HT1080 (cell line): ENCODE data around the gene VGF. TPM values are rescaled to one million over a fixed set of nuclear protein-coding genes. Genes with fewer than 3 reads are reported as not detected.
"Not testable (repeated sequence)": the region's sequence is repeated elsewhere in the genome, so short reads cannot be mapped to it uniquely, and the experiment has no call there.

Experiments used
- DNase-seq: peaks from one replicate; pipeline ENCODE4 v3.0.0-alpha.2; 2015; ENCODE audit warnings: low read depth
- polyA plus RNA-seq, 2 experiments: library from polyadenylated mRNA; depleted of rRNA; stranded (reverse); fragments of >200 nt; gene quantifications; 2 replicates each; pipeline ENCODE4 v1.2.3, GENCODE V29; 2015
- total RNA-seq: library from RNA; depleted of rRNA; stranded (reverse); fragments of >200 nt; shearing (Covaris generic); gene quantifications from 2 replicates; pipeline ENCODE4 v1.2.3, GENCODE V29; 2014; rRNA removed

The VGF gene
- 29.8 and 45.2 TPM in 2 replicates for total RNA-seq
- polyA plus RNA-seq (2015; cell fraction: cytosol; rRNA removed): 2.3 and 2.5 TPM in 2 replicates
- 7.1 and 9.5 TPM in 2 replicates for polyA plus RNA-seq (2015; cell fraction: nucleus; rRNA removed)

- DNase-seq: peak; percentile 95
Observed at GRCh38 chr7:101165075-101165957, at the start of gene VGF. Gene VGF, minus strand, starts transcription at chr7:101165569. Its CDS starts 726 bp downstream, at chr7:101164843.

DNA sequence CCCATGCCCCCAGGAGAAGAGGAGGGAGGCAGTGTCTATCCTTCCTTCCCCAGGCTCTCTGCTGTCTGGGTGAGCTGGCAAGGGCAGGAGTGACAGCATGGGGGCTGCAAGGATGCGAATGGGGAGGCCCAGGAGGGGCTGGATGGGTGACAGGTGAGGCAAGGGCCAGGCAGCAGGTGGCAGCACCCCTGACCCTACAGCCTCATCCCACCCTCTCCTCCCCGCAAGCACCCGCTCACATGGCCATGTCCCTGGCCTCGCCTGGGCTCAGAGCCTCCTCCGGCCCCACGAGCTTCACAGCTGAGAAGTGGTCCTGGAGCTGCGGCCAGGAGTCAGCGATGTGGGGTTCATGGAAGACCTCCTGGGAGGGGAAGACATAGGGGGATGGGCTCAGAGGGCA, 46.6 kb upstream of the VGF start:
- DNase-seq: no peak

DNA sequence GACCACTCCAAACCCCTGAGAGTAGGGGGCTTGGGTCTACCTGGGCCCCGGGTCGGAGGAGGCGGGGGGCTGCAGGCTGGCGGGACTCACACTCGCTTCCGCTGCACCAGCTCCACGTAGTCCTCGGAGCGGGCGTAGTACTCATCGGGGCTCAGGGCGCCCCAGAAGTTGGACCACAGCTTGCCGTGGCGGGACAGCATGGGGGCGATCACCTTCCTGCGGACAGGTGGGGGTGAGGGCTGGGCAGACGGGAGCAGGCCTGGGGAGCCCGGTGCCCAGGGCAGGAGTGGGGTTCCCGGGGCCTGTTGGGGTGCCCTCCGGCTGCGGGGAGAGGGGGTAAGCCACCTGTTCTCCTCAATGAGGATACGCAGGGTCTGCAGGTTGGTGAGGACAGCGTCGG, 46.1 kb upstream of the VGF start:
- DNase-seq: no peak

GRCh38 chr7:101210143-101210542, 44.8 kb upstream of the VGF start:
- DNase-seq: no peak

DNA sequence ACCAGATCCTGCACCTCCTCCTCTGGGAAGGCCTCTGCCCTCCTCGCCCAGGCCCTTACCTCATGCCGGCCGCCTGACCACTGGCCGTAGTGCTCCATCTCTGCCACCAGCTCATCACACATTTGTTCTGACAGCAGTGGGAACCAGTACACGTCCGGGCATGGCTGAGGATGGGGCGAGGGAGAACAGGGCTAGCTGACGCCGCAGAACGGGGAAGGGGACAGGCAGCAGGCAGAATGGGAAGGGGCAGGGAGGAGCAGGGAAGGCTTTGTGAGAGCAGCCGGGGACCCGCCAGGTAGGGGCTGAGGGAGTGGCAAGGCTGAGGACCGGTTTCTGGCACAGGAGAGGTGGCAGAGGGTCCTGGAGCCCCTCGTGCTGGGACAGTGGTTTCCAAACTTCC, 43.4 kb upstream of the VGF start:
- DNase-seq: no peak

DNA sequence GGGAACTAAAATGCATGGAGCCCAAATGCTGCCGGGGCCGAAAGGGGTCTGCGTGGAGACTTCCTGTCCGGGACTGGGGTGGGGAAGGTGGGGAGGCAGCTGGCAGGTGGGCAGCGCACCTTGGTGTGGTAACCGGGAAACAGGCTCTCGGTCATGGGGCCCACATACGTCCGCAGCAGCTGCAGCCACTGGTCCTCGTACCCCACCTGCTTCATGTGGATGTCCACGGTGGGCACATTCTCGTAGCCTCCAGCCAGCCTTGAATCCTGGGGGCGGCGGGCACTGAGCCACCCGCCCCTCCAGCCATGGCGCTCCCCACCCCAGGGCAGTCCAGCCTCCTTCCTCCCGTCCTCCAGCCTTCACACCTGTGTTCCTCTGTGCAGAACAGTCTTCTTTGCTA, 42.1 kb upstream of the VGF start:
- DNase-seq: no peak

GRCh38 chr7:101206665-101207042, 41.3 kb upstream of the VGF start:
- no peak for DNase-seq

GRCh38 chr7:101205901-101206664, 40.7 kb upstream of the VGF start:
- DNase-seq: no peak

GRCh38 chr7:101203740-101204738, 38.7 kb upstream of the VGF start:
- not testable (repeated sequence) for DNase-seq

DNA sequence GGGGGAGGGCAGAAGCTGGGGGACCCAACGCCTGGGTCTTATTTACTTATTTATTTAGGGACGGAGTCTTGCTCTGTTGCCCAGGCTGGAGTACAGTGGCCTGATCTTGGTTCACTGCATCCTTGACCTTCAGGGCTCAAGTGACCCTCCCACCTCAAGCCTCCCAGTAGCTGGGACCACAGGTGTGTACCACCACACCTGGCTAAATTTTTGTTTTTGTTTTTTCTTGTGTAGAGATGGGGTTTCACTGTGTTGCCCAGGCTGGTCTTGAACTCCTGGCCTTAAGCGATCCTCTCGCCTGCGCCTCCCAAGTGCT, 37.2 kb upstream of the VGF start:
- DNase-seq: no peak

DNA sequence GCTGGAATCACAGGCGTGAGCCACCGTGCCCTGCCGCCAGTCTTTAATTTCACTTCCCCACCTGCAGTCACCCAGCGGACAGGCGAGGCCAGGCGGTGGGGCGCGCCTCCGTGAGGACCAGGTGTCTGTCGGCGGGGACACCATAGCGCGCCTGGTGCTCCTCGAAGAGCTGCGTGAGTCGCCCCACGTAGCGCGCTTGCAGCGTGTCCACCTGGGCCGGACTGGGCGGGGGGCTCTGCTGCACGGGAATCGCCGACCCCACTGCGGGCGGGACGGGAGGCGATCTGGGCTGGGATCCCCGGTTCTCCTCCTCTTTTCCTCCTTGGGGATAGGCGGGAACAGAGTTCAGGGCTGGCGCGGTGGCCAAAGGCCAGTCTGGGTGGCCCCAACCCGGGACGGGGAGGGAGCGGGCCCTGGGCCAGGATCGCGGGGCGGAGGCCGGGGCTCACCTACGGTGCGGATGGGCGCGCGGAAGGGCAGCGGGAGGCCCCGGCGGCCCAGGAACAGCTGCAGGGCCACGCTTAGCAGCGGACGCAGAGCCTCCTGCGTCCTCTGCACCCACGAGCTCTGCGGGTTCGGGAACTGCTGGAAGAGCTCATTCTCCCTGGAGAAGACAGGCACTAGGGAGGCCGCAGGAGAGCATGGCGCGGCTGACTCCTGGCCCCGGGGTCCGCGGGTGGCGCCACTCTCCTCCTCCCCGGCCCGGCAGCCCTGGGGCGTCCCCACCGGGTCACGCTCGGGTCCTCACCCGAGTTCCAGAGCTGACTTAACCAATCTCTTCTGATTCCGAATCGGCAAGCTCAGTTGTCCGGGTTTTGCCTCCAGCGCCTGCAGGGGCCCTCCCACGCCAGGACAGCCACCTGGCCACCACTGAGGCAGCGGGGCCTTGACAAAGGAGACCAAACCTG, 36.6 kb upstream of the VGF start:
- DNase-seq: no peak

- DNase-seq: no peak
Observed at GRCh38 chr7:101200862-101201599, 35.7 kb upstream of the VGF start, which contains the start of gene MOGAT3. Gene MOGAT3, minus strand, starts transcription at chr7:101201036. Its CDS starts 182 bp downstream, at chr7:101200854.

GRCh38 chr7:101200504-101200861, 35.1 kb upstream of the VGF start:
- no peak for DNase-seq

DNA sequence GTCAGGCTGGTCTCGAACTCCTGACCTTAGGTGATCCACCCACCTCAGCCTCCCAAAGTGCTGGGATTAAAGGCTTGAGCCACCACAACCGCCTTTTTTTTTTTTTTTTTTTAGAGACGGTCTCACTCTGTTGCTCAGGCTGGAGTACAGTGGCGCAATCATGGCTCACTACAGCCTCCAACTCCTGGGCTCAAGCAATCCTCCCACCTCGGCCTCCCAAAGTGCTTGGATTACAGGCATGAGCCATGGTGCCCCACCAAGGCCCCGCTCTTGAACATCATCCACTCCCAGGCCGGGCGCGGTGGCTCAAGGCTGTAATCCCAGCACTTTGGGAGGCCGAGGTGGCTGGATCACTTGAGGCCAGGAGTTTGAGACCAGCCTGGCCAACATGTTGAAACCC, 34.2 kb upstream of the VGF start:
- not testable (repeated sequence) for DNase-seq

DNA sequence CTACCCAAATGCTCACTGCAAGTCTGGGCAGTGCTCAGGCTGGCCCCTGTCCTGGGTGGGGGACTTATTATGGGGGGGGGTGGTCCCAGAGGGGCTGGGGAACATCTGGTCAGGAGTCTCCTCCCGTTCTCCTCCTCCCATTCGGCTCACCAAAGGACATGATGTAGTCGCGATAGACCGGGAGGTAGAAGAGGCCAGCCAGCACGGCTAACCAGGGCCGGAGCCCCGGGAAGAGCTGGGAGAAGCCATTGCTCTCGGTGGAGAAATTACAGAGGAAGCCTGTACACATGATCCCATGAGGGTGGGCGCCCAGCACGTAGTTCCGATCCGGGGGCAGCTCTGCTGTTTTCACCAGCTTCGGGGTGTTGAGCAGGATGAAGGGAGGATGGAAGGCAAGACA, 33.1 kb upstream of the VGF start:
- no peak for DNase-seq

- no peak for DNase-seq
Observed at GRCh38 chr7:101197991-101198390, 32.6 kb upstream of the VGF start.

DNA sequence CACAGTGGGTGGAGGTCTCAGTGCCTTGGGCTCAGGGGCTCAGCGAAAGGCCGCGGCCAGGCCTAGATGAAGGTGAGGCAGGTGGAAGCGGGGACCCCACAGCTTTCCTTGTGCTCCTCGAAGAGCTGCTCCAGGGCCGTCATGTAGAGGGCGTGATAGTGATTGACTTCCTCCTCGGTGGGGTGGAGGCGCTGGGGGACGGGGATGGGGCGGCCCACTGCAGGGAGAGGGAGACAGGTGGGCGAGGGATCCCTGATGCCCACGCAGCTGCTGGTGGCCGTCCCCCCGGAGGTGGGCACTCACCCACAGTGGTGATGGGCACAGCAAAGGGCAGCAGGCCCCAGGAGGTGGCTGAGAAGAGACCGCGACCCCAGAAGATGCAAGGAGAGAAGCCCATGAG, 30.5 kb upstream of the VGF start:
- DNase-seq: no peak

GRCh38 chr7:101189109-101189508, 23.7 kb upstream of the VGF start:
- no peak for DNase-seq

- DNase-seq: no peak
Observed at GRCh38 chr7:101186844-101187428, 21.6 kb upstream of the VGF start.
